ENCODE measurements around the gene HEATR1. TPM values are rescaled to one million over a fixed set of nuclear protein-coding genes. Genes with fewer than 3 reads are reported as not detected.
A peak's percentile ranks its signal among the peaks of the same experiment; 100 is the strongest.

The HEATR1 gene
- total RNA-seq, 2 donors from 2014 or later = 27.4 to 28.3 TPM

GRCh38 chr1:236548452-236548851, 55.9 kb downstream of the HEATR1 start:
- intact Hi-C loops (cut with DNase I) = no loop called here
- no peak for DNase-seq (ENCODE audit: low spot score)

GRCh38 chr1:236545621-236546169, 58.6 kb downstream of the HEATR1 start:
- DNase-seq (ENCODE audit: low spot score) = no peak

GRCh38 chr1:236543065-236543669, 61.1 kb downstream of the HEATR1 start:
- DNase-seq (ENCODE audit: low spot score) = no peak
- intact Hi-C loops (cut with DNase I) = no loop called here

More at GRCh38 chr1:236545621-236546169, 58.6 kb downstream of the HEATR1 start:
- intact Hi-C loops (cut with DNase I) = no loop called here

GRCh38 chr1:236541710-236542109, 62.6 kb downstream of the HEATR1 start:
- intact Hi-C loops (cut with DNase I) = no loop called here
- no peak for DNase-seq (ENCODE audit: low spot score)

- no peak for DNase-seq (ENCODE audit: low spot score)
- intact Hi-C loops (cut with DNase I) = no loop called here
Measured at GRCh38 chr1:236540813-236541465, 63.4 kb downstream of the HEATR1 start.

GRCh38 chr1:236536540-236536939, 67.8 kb downstream of the HEATR1 start:
- DNase-seq (ENCODE audit: low spot score) = no peak
- intact Hi-C loops (cut with DNase I) = no loop called here

- DNase-seq (ENCODE audit: low spot score) = no peak
- intact Hi-C loops (cut with DNase I) = no loop called here
Measured at GRCh38 chr1:236535662-236536161, 68.6 kb downstream of the HEATR1 start.

- intact Hi-C loops (cut with DNase I) = no loop called here
- DNase-seq (ENCODE audit: low spot score) = no peak
Measured at GRCh38 chr1:236535190-236535589, 69.1 kb downstream of the HEATR1 start.

GRCh38 chr1:236534151-236534651, 70.1 kb downstream of the HEATR1 start:
- no peak for DNase-seq (ENCODE audit: low spot score)
- intact Hi-C loops (cut with DNase I) = no loop called here

- DNase-seq (ENCODE audit: low spot score) = no peak
- intact Hi-C loops (cut with DNase I) = no loop called here
Measured at GRCh38 chr1:236532850-236533249, 71.5 kb downstream of the HEATR1 start.

GRCh38 chr1:236530959-236531358, 73.4 kb downstream of the HEATR1 start:
- intact Hi-C loops (cut with DNase I) = no loop called here
- DNase-seq (ENCODE audit: low spot score) = no peak

- intact Hi-C loops (cut with DNase I) = no loop called here
- DNase-seq (ENCODE audit: low spot score) = no peak
Measured at GRCh38 chr1:236530286-236530685, 74.0 kb downstream of the HEATR1 start.

GRCh38 chr1:236526079-236526478, 78.2 kb downstream of the HEATR1 start:
- intact Hi-C loops (cut with DNase I) = no loop called here
- no peak for DNase-seq (ENCODE audit: low spot score)

GRCh38 chr1:236524895-236525184, 79.5 kb downstream of the HEATR1 start:
- no peak for DNase-seq (ENCODE audit: low spot score)
- intact Hi-C loops (cut with DNase I) = no loop called here

- peak; percentile 78 for DNase-seq (ENCODE audit: low spot score)
- intact Hi-C loops (cut with DNase I) = no loop called here
Measured at GRCh38 chr1:236524142-236524894, 80.0 kb downstream of the HEATR1 start.

- DNase-seq (ENCODE audit: low spot score) = peak; percentile 97
- intact Hi-C loops (cut with DNase I) = loop anchor here in 1 of 2 donors (1.0 kb wide), 1 partner anchor 26 kb away; no protein-coding TSS in a partner anchor
Measured at GRCh38 chr1:236523704-236524141, 80.6 kb downstream of the HEATR1 start, which contains the start of gene LGALS8. TSS of gene LGALS8 (plus strand) at chr1:236523982. CDS start at chr1:236526071, 2,089 bp downstream.

GRCh38 chr1:236522937-236523703, 81.2 kb downstream of the HEATR1 start:
- intact Hi-C loops (cut with DNase I) = loop anchor here in 1 of 2 donors (1.0 kb wide), 1 partner anchor 26 kb away; no protein-coding TSS in a partner anchor
- DNase-seq (ENCODE audit: low spot score) = peak; percentile 79

GRCh38 chr1:236520445-236521005, 83.8 kb downstream of the HEATR1 start:
- DNase-seq (ENCODE audit: low spot score) = no peak
- intact Hi-C loops (cut with DNase I) = no loop called here

GRCh38 chr1:236518322-236518721, 86.0 kb downstream of the HEATR1 start:
- DNase-seq (ENCODE audit: low spot score) = no peak
- intact Hi-C loops (cut with DNase I) = no loop called here

Measured in posterior vena cava (tissue), 2 donors.